Panc1 (cell line): ENCODE results near the gene ZBTB22.

Experiments used
- TF ChIP-seq, protein P1 (sequence below): fragments of 450-650 bp; IDR thresholded peaks from 2 replicates; pipeline ENCODE4 v1.5.1; 2017; ENCODE audit warnings: mild to moderate bottlenecking
- TF ChIP-seq, protein P2 (sequence below), 2 experiments: IDR thresholded peaks; 2 replicates each; pipeline ENCODE4 v1.6.1; 2011 to 2012; ENCODE audit warnings: low read depth in 2 of 2, control low read depth in 1 of 2, low read length in 1 of 2, mild to moderate bottlenecking in 1 of 2, moderate library complexity in 1 of 2; ENCODE audit not compliant: insufficient read depth in 1 of 2

- TF ChIP-seq, protein P1, sequence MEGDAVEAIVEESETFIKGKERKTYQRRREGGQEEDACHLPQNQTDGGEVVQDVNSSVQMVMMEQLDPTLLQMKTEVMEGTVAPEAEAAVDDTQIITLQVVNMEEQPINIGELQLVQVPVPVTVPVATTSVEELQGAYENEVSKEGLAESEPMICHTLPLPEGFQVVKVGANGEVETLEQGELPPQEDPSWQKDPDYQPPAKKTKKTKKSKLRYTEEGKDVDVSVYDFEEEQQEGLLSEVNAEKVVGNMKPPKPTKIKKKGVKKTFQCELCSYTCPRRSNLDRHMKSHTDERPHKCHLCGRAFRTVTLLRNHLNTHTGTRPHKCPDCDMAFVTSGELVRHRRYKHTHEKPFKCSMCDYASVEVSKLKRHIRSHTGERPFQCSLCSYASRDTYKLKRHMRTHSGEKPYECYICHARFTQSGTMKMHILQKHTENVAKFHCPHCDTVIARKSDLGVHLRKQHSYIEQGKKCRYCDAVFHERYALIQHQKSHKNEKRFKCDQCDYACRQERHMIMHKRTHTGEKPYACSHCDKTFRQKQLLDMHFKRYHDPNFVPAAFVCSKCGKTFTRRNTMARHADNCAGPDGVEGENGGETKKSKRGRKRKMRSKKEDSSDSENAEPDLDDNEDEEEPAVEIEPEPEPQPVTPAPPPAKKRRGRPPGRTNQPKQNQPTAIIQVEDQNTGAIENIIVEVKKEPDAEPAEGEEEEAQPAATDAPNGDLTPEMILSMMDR, result no peak
- TF ChIP-seq, protein P2, sequence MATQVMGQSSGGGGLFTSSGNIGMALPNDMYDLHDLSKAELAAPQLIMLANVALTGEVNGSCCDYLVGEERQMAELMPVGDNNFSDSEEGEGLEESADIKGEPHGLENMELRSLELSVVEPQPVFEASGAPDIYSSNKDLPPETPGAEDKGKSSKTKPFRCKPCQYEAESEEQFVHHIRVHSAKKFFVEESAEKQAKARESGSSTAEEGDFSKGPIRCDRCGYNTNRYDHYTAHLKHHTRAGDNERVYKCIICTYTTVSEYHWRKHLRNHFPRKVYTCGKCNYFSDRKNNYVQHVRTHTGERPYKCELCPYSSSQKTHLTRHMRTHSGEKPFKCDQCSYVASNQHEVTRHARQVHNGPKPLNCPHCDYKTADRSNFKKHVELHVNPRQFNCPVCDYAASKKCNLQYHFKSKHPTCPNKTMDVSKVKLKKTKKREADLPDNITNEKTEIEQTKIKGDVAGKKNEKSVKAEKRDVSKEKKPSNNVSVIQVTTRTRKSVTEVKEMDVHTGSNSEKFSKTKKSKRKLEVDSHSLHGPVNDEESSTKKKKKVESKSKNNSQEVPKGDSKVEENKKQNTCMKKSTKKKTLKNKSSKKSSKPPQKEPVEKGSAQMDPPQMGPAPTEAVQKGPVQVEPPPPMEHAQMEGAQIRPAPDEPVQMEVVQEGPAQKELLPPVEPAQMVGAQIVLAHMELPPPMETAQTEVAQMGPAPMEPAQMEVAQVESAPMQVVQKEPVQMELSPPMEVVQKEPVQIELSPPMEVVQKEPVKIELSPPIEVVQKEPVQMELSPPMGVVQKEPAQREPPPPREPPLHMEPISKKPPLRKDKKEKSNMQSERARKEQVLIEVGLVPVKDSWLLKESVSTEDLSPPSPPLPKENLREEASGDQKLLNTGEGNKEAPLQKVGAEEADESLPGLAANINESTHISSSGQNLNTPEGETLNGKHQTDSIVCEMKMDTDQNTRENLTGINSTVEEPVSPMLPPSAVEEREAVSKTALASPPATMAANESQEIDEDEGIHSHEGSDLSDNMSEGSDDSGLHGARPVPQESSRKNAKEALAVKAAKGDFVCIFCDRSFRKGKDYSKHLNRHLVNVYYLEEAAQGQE (IDR thresholded peaks at IDR 0.05; ENCODE audit: insufficient read depth in 1 of 2, low read depth in 2 of 2, low read length in 1 of 2), result no peak
Measured at GRCh38 chr6:33320315-33321181, 3.0 kb upstream of the ZBTB22 start.
